Measurements from ENCODE around the gene FRAT1. TPM values are rescaled to one million over a fixed set of nuclear protein-coding genes. Genes with fewer than 3 reads are reported as not detected.
A peak's percentile ranks its signal among the peaks of the same experiment; 100 is the strongest.

The FRAT1 gene
- total and polyA plus RNA-seq, 2 of the 13 experiments (the other 11 are each of a cell fraction or from before 2014, with no cell fraction given) = 1.7 to 2.3 TPM

DNA sequence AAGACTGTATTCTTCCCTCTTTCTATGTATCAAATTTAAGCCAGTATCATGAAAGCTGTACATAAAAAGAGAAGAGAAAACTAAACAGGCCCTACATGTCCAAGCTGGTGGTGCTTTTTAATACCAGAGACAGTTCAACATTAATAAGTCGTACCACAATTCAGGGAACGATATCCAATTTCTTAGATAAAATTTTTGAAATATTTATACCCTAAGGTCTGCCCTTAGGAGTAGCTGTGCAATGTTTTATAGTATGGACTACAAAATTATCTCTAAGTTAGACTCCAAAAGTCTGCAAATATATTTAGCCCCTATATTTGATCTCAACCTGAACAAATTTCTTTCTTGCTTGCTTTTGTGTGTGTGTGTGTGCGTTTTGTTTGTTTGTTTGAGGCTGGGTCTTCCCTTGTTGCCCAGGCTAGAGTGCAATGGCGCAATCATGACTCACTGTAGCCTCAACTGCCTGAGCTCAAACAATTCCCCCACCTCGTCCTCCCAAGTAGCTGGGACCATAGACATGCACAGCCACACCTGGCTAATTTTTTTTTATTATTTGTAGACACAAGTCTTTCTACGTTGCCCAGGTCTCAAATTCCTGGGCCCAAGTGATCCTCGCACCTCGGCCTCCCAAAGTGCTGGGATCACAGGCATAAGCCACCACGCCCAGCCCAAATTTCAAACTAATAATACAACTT, 39.8 kb upstream of the FRAT1 start (continued):
- TF ChIP-seq, protein P1, sequence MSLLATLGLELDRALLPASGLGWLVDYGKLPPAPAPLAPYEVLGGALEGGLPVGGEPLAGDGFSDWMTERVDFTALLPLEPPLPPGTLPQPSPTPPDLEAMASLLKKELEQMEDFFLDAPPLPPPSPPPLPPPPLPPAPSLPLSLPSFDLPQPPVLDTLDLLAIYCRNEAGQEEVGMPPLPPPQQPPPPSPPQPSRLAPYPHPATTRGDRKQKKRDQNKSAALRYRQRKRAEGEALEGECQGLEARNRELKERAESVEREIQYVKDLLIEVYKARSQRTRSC (CRISPR knock-in tag; IDR thresholded peaks at IDR 0.05; ENCODE audit: low read depth) = no peak
- peak; percentile 69; the same call in 1 of the 2 replicates for TF ChIP-seq JUNB (CRISPR knock-in tag; IDR thresholded peaks at IDR 0.05; ENCODE audit: borderline replicate concordance)
- no peak for TF ChIP-seq ZNF556 (CRISPR knock-in tag; IDR thresholded peaks at IDR 0.05; ENCODE audit: borderline replicate concordance)
- no peak for TF ChIP-seq PPARG (CRISPR knock-in tag; conservative IDR thresholded peaks at IDR 0.05)
- TF ChIP-seq FOXP4 (CRISPR knock-in tag; IDR thresholded peaks at IDR 0.05) = peak; percentile 94
- TF ChIP-seq ZNF558 (CRISPR knock-in tag; IDR thresholded peaks at IDR 0.05; ENCODE audit: borderline replicate concordance) = no peak
- no peak for TF ChIP-seq ZNF30 (CRISPR knock-in tag; IDR thresholded peaks at IDR 0.05)
- no peak for TF ChIP-seq ZNF7 (CRISPR knock-in tag; IDR thresholded peaks at IDR 0.05)
- TF ChIP-seq, protein P2, sequence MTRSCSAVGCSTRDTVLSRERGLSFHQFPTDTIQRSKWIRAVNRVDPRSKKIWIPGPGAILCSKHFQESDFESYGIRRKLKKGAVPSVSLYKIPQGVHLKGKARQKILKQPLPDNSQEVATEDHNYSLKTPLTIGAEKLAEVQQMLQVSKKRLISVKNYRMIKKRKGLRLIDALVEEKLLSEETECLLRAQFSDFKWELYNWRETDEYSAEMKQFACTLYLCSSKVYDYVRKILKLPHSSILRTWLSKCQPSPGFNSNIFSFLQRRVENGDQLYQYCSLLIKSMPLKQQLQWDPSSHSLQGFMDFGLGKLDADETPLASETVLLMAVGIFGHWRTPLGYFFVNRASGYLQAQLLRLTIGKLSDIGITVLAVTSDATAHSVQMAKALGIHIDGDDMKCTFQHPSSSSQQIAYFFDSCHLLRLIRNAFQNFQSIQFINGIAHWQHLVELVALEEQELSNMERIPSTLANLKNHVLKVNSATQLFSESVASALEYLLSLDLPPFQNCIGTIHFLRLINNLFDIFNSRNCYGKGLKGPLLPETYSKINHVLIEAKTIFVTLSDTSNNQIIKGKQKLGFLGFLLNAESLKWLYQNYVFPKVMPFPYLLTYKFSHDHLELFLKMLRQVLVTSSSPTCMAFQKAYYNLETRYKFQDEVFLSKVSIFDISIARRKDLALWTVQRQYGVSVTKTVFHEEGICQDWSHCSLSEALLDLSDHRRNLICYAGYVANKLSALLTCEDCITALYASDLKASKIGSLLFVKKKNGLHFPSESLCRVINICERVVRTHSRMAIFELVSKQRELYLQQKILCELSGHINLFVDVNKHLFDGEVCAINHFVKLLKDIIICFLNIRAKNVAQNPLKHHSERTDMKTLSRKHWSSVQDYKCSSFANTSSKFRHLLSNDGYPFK (CRISPR knock-in tag; IDR thresholded peaks at IDR 0.05; ENCODE audit: borderline replicate concordance) = no peak
- TF ChIP-seq FOXA3 (CRISPR knock-in tag; IDR thresholded peaks at IDR 0.05) = peak; percentile 52; the same call in 1 of the 2 replicates
- no peak for TF ChIP-seq SRF (IDR thresholded peaks at IDR 0.05; ENCODE audit: low read depth, low read length)
- TF ChIP-seq FLYWCH1 (CRISPR knock-in tag; IDR thresholded peaks at IDR 0.05) = no peak
- TF ChIP-seq CBX2 (IDR thresholded peaks at IDR 0.05; ENCODE audit: low read depth, low read length) = no peak
- no peak for TF ChIP-seq CBX2 (CRISPR knock-in tag; IDR thresholded peaks at IDR 0.05; ENCODE audit: low read depth)
- TF ChIP-seq FOXK1 (CRISPR knock-in tag; IDR thresholded peaks at IDR 0.05; ENCODE audit: borderline replicate concordance, low read depth) = peak; percentile 35; the same call in 1 of the 2 replicates
- no peak for TF ChIP-seq CBFB (CRISPR knock-in tag; IDR thresholded peaks at IDR 0.05)
- TF ChIP-seq HES4 (CRISPR knock-in tag; IDR thresholded peaks at IDR 0.05; ENCODE audit: borderline replicate concordance) = no peak
- TF ChIP-seq GLI4 (CRISPR knock-in tag; IDR thresholded peaks at IDR 0.05; ENCODE audit: borderline replicate concordance) = no peak
- no peak for TF ChIP-seq HBP1 (CRISPR knock-in tag; IDR thresholded peaks at IDR 0.05; ENCODE audit: low read depth)
- no peak for TF ChIP-seq MTA1 (CRISPR knock-in tag; IDR thresholded peaks at IDR 0.05; ENCODE audit: borderline replicate concordance)
- TF ChIP-seq ARHGAP35 (CRISPR knock-in tag; IDR thresholded peaks at IDR 0.05; ENCODE audit: borderline replicate concordance) = no peak

Data from HepG2 (cell line).